ENCODE data around the gene PTPRT. TPM values are rescaled to one million over a fixed set of nuclear protein-coding genes. Genes with fewer than 3 reads are reported as not detected.

The PTPRT gene
- total RNA-seq, 1 donor = not detected

- TF ChIP-seq CTCF (IDR thresholded peaks at IDR 0.05; ENCODE audit: insufficient read depth, low read depth, low read length) = no peak
- DNase-seq (ENCODE audit: low read depth) = no peak
- no peak overlapping the region for H3K4me3 ChIP-seq (ENCODE audit: low read depth, low read length)
Measured at GRCh38 chr20:42376131-42376530, 813.6 kb downstream of the PTPRT start.

GRCh38 chr20:42373049-42373448 is 816.7 kb downstream of the PTPRT start:
- TF ChIP-seq CTCF (IDR thresholded peaks at IDR 0.05; ENCODE audit: insufficient read depth, low read depth, low read length) = no peak
- no peak overlapping the region for H3K4me3 ChIP-seq (ENCODE audit: low read depth, low read length)
- DNase-seq (ENCODE audit: low read depth) = no peak

- TF ChIP-seq CTCF (IDR thresholded peaks at IDR 0.05; ENCODE audit: insufficient read depth, low read depth, low read length) = no peak
- no peak for DNase-seq (ENCODE audit: low read depth)
- no peak overlapping the region for H3K4me3 ChIP-seq (ENCODE audit: low read depth, low read length)
Measured at GRCh38 chr20:42370075-42370474, 819.6 kb downstream of the PTPRT start.

- no peak for DNase-seq (ENCODE audit: low read depth)
- no peak for TF ChIP-seq CTCF (IDR thresholded peaks at IDR 0.05; ENCODE audit: insufficient read depth, low read depth, low read length)
- no peak overlapping the region for H3K4me3 ChIP-seq (ENCODE audit: low read depth, low read length)
Measured at GRCh38 chr20:42368910-42369309, 820.8 kb downstream of the PTPRT start.

- no peak for DNase-seq (ENCODE audit: low read depth)
- no peak for TF ChIP-seq CTCF (IDR thresholded peaks at IDR 0.05; ENCODE audit: insufficient read depth, low read depth, low read length)
- H3K4me3 ChIP-seq (ENCODE audit: low read depth, low read length) = no peak overlapping the region
Measured at GRCh38 chr20:42366626-42367025, 823.1 kb downstream of the PTPRT start.

GRCh38 chr20:42364446-42364845 is 825.3 kb downstream of the PTPRT start:
- no peak for TF ChIP-seq CTCF (IDR thresholded peaks at IDR 0.05; ENCODE audit: insufficient read depth, low read depth, low read length)
- DNase-seq (ENCODE audit: low read depth) = no peak
- H3K4me3 ChIP-seq (ENCODE audit: low read depth, low read length) = no peak overlapping the region

- H3K4me3 ChIP-seq (ENCODE audit: low read depth, low read length) = no peak overlapping the region
- TF ChIP-seq CTCF (IDR thresholded peaks at IDR 0.05; ENCODE audit: insufficient read depth, low read depth, low read length) = no peak
- DNase-seq (ENCODE audit: low read depth) = no peak
Measured at GRCh38 chr20:42361402-42361970, 828.2 kb downstream of the PTPRT start.
